SW480 (cell line): ENCODE measurements around the gene CTRB2.

Experiments used
- DNase-seq: peaks from one replicate; pipeline ENCODE4 v3.0.0-alpha.2; 2016; ENCODE audit warnings: low spot score

CTRB2 gene

DNA sequence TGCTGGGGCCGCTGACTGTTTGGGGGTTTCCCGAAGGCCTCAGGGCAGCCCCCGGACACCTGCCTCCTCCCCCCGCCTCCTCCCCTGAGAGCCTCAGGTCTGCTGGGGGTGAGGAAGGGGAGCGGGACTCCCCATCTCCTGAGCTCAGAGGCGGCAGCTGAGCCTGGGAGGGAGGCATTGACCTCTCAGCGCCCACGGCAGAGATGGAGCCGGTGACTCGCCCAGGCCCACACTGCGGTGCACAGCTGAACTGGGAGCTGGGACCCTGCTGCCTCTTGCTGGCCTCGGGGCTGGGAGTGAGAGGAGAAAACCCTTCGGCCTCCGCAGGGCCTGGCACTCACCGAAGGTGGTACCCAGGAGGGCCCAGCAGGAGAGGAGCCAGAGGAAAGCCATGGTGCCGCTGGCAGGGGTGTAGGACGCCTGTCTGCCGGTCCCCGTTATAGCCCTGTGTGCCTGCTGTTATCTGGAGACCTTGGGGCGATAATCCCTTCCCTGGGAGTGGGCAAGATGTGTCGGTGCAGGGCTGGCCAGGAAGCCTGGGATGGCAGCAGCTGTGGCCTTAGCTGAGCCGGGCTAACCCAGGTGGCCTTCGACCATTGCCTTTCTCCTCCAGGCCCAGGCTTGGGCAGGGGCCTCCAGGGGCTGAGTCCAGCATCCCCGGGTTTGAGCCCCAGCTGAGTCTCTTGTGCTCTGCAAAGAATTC lies at the start of gene CTRB2:
CTRB2 (minus strand) TSS at position 413 of the 703 bp plus-strand sequence; CDS start at position 393, 20 bp downstream.
- no peak for DNase-seq

DNA sequence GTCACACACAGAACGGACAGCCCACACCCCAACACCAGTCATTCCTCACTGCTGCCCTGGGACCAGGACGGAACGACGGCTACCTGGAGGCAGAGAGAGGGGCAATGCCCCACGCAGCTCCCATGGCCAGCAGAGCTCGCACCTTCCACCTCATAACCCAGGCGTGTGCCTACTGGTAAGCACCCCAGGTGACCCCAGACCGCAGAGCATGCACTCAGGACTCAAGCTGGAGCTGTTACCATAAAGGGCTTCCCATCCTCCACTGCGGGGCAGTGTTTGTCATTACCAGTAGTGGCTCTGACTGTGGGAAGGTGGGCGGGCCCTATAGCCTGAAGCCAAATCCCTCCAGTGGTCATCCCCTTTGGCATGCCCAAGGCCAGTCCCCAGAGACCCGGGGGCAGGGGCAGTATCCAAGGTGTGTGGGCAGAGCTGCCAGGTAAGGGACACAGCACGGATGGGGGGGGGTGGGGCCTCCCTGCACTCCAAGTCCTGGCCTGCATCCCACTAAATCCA lies 49.2 kb upstream of the CTRB2 start:
- no peak for DNase-seq

DNA sequence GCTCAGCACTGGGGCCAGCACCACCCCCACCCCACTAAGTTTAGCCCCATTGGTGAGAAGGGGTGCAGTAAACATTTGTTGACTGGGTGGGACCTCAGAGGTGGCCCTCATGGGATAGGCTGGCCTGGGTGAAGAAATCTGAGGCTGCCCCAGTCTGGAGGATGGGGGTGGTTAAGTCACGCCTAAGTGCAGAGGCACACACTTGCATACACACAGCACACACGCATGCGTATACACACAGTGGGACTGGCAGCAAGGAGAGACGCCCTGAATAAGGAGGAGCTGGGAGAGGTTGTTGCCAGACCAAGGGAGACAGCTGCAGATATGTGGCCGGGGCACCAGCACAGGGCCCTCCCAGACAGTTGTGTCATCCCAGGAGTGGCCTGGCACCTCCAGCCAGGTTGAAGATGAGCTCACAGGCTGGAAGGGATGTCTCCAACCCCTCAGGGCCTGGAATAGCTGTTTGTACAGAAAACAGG lies 47.4 kb upstream of the CTRB2 start:
- DNase-seq, result no peak

DNA sequence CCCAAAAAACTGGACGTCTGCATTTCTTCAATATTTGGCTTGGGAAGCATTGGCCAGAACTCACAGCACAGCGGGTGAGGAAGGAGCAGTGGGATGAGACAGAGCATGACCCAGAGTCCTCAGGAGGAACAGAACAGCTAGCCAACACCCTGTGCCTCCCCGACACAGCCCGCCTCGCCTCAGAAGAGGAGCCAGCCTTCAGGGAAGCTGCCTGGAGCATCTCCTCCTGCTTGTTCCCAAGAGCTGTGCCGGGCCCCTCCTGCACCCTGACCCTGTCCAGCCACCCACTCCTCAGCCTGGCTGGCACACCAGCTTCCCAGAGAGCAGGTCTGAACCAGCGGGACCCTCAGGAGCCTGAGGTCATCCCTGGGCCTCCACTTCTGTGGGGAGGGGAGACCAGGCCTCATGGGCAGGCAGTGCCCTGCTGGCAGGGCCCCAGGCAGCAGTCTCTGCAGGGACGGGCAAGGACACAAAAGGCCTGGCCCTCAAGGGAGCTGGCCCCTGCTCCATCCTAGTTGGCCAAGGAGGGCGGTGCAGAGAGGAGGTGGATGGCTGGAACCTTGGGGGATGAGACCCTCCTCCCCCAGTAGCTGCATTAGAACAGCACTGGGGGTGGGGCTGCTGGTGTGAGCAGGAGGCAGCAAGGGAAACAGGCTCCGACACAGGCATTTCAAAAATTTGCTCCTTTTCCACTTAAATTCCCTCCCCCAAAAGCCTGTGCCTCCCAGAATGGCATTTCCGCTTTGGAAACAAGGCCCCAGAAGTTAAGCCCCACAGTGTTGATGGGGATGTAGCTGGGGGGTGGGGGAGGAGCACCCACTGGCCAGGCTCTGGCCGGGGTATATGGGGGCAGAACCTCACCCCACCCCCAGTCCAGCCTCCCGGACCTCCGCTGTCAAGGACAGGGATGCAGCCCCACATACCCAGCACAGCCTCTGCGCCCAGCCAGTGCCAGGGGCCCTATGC lies 46.3 kb upstream of the CTRB2 start:
- DNase-seq, result no peak

DNA sequence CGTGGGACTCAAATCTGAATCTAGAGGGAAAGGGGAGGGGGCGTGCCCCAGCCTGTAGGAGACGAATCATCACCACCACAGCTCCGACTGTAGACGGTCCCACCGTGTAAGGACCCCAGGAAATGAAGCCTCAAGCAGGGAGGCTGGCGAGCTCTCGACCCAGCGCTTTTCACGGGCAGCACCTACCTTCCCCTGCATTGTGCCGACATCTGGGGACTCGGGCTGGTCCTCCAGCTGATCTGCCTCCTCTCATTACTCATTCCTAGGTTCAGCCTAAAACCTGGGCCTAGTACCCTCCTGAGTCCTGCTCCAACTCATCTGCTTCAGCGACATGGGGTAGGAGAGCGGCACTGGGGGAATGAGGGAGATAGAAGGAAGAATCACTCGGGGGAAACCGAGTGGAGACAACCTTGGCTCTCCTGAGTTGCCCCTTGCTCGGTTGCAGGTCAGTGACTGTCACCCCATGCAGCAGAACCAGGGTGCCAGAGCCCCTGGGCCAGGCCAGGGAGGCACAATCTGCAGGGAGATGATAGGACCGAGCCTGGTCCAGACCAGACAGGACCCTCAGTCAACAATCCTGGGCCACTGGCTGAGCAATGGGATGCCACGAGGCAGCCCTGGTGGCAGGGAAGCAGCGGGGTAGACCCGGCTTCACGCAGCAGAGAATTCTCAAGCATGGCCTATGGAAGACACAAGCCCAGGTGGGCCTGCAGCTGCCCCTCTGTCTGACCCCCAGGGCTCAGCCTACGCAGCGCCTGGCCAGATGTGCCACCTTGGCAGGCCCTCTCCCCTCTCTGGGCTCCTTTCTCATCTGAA lies 45.3 kb upstream of the CTRB2 start:
- DNase-seq, result no peak

DNA sequence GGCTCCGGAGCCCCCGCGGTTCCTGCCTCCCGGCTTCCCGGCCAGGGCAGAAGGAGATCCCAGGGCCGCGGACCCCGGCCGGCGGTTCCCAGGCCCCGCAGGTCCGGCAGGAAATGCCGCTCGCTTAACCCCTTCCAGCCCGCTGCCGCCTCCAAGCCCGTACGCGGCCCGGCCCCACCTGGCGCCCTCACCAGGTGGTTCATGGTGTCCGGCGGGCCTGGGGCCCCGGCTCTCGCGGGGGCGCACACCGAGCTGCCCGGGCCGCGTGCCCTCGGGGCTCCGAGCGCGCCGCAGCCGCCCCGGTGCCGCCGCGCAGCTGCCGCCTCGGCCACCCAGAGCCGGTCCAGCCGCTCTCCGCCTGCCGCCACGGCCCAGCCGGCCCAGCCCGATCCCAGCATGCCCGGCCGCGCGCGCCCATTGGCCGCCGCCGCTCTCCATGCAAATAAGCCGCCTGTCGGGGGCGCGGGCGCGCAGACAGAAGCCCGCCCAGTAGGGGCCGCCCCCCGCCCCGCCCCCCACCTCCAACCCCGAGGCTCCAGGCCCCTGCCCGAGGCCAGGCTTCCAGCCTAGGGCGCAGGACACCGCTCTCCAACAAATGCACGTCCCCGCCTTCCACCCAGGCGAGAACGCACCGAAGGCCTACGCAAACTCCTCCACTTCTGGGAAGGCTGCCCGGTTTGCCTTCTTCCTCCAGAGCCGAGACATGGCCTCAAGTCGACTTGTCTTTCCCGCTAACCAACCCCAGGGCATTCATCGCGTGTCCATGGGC lies 44.5 kb upstream of the CTRB2 start, which contains the start of gene BCAR1:
BCAR1 (minus strand) TSS at position 345 of the 769 bp plus-strand sequence; CDS start at position 203, 142 bp downstream.
- peak; percentile 74 for DNase-seq

DNA sequence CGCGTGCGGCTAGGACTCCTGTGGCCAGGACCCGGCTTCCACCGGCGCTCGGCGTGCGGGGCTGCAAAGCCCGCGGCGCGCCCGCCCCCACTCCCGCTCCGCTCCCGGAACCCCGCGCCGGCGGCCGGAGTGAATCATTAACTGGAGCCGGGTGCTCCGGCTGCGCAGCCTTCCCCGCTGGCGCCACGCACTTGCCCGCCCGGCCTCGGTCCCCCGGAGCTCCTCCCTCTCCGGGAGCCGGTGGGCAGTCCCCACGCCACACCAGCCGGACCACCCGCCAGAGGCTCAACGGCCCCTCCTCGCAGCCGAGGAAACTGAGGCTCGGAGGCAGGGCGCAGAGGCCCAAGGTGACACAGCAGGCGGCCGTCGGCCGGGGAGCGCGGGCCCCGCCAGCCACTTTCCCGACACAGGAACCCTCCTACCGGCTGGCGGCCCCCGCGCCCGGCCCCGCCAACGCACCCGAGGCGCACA lies 43.9 kb upstream of the CTRB2 start:
- no peak for DNase-seq

DNA sequence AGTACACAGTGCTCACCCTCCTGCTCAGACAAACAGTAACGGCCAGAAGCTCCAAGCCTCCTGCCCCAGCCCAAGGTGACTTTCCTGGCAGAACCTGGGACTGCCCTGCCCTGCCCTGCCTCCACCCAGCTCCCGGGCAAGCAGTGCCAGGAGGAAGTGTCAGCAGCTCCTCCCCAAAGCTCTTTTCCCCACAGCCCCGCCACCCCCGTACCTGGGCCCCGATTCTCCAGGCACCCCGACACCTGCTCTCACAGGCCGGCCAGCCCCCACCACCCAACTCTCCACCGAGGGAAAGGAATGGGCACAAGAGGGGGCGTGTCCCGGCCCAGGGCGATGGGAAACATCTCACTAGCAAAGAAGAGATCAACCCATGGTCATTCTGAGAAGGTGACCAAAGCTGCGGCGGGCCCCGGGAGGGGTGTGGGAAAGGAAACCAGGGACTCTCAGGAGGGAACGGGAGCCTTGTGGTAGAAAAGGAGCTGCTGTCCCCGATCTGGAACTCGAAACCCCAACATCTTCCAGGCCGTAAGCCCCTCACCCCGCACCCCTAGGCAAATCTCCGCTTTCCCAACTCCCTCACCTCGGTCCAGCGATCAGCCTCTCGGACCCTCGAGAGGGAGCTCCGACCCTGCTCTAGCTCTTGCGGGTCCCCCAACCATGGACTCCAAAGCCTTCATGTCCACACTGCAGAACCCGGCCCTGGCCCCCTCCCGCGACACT lies 43.3 kb upstream of the CTRB2 start:
- no peak for DNase-seq

DNA sequence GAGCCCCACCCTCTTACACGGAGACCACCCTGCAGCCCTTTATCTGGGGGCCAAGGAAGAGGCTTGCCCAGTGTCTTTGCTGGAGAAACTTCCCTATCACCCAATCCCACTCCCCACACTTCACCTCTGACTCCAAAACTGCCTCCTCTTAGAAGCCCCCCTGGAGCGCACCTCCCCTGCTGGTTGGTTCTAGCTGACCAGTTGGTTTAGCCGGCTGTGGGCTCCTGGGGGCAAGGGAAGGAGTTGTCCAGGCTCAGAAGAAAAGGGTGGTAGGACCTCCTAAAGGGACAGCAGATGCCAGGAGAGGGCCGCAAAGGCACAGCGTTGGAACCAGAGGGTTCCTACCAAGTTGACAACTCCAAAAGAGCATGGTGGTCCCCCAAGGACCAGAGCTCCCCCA lies 42.5 kb upstream of the CTRB2 start:
- no peak for DNase-seq

DNA sequence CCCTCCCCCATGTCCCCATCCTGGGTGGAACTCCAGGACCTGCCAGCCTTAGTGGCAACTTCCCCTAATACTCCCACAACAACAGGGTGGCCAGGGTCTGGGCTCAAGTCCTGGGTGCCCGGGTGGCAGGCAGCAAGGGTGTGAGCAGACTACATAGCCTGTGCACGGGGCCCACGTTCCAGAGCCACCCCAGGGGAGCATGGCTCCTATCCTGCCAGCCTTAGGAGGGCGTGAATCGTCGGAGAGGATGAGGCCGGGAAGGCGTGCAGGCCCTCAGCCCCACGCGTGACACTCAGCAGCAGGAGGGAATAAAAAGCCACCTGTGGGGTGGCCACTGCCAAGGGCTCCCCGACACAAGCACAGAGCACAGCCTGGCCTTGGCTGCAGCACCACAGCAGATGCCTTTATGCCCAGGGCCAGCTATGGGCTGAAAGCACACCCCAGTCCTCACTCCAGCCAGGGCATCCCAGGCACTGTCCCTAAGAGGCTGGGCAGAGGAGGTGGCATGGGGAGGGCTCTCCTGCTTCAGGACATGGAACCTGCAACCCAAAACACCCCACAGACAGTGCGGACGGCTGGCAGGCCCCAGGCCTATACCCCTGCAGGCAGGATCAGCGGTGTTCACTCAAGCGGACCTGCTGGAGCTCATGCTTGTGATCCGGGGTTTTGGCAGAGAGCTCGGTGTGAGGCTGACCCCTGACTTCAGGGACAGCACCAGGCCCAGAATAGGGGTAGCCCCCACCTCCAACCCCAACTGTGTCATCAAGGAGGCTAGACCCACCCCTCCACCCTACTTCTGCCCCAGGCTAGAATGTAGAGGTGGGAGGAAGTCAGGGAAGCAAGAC lies 41.8 kb upstream of the CTRB2 start:
- DNase-seq, result no peak

DNA sequence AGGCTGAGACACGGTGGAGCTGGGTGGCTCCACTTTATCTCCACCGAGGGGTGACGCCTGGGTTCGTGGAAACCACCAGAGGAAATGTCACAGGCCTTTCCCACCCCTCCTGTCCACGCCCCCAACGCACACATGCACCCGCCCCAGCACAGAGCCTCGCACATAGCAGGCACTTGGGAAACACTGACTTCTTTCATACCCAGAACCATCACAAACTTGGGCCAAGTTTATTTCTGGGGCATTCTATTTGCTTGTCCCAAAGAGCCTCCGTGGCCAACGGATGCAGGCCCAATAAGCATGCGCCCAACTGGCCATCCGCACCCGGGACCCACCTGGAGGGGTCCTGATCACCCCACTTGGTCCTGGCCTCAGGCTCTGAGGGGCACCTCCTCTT lies 41.2 kb upstream of the CTRB2 start:
- no peak for DNase-seq

DNA sequence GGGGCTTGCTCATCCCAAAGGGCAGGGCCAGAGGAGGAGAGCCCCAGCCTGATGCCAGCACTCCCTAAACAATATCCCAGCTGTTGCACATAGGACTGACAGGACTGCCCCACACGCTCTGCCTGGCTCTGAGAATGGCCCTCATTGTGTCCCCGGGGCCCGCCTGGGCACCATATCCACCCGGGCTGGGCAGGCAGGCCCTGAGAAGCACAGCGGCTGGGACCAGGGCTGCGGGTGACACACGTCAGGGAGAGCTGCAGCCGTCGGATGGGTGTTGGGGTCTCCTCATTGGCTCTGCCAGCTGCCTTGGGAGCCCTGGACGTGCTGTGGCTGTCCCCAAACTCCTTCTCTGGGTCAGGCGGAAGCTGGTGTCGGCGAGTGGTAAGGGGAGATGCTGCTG lies 40.3 kb upstream of the CTRB2 start:
- DNase-seq, result no peak

DNA sequence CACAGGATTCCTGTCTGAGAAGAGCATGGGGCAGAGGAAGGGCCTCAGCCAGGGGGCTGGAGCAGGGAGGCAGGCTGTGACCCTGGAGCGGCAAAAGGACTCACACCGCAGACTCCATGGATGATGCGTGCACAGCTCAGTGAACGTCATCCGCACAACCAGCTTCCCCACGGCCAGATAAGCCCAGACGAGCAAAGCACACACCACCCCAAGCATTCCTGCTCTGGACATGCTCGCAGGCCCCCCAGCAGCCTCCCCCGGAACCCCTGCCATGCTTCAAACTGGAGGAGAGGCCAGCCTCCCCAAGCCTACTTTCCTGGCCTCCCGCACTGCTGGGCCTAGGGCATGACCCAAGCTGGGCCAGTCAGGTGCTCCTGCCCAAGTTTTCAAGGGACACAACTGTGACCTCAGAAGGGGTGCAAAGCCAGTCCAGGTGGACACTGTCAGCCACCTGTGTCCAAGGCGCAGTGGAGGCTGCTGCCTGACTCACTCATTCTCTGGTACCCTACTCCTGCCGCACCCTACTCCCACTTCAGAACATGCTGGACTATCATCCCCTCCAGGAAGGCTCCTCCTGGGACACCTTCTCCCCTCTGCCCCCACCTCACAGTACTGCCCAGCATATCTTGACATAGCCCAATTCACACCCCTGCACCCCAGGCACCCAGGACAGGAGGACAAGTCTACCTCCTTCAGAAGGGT lies 39.7 kb upstream of the CTRB2 start:
- no peak for DNase-seq

DNA sequence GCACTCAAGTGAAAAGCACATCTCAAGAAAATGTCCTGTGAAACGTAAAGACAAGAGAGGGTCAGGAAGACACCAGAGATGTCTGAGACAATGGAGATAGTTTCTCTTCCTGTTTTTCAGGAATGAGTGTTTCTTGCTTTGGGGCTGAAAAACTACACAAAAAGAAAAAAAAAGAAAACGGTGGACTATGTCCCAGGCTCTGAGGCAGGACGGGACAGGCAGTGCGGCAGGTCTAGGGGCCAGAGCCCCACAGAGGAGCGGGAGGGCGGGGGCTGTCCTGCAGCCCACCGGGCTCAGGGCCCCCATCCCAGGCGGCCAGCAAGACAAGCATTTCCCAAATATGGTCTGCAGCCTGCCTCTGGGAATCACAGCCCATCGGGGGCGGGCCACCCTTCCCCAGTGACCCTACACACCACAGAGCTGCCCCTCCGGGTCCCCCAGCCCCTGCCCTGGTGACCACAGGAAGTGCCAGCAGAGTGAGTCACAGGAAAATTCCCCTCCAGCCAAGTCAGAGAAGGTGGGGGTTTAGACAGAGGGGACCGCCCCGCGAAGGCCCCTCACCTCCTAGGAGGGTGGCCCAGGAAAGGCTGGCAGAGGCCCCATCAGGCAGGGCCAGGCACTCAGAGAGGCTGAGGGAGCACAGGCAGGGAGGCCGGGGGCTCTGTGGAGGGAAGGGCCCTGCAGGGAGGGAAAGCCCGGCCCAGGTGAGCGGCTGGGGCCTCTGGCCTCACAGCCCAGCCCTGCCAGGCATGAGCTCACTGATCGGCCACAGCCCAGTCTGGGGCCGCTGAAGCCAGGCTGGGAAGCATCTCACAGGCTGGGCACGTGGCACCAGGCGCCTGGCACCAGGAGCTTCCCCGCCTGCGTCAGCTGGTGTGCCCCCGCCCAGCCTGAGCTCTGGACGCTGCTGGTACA lies 38.1 kb upstream of the CTRB2 start:
- peak; percentile 90 for DNase-seq

DNA sequence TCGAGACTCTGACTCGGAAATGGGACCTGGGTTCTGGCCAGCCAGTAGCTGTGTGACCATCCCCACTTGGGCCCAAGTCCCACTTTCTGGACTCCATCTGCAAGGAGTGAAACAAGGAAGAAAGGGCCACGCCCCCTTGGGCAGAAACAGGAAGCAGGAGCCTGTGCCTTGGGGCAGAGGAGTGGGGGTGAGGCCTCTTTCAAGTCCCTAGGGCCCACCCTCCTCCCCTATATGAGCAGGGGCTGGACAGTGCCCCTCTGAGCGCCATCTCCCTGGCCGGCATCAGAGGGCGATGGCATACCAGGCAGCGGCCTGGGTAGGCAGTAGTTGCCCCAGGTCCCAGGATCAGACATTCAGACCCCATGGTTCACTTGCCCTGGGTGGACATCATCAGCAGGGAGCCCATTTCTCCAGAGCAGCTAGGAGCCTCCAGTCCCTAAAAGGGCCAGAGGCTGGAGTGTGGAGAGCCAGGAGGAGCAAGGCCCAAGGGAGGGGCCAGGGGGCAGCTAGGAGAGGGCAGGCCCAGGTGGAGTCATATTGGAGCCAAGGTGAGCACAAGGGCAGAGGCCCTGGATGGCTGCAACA lies 37.4 kb upstream of the CTRB2 start:
- DNase-seq, result no peak

DNA sequence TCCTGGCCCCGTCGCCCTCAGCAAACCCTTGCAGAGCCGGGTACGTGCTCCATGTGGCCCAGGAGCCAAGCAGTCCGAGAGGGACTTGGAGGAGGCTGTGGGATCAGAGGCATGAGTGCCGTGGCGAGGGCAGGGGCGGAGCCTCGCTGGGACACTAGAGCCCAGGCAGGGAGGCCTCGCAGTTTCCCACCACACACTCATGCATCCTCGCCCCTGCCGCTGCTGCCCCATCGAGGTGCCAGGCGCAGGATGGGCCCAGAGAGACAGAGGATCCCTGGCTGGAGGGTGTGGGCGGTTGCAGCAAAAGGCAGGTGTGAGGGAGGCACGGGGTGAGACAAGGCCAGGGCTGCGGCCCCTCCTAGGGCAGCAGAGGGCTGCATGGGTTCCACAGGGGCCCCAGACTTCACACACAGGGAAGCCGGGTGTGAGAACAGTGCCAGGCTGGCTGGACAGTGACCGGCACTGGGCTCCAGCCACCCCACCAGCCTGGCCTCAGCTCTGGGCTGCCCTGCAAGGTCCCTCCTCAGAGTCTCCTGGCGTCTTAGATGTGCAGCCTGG lies 36.8 kb upstream of the CTRB2 start:
- DNase-seq, result no peak
